Activated naive CD4-positive, alpha-beta T cell treated with anti-CD3 and anti-CD28 coated beads, Interleukin-2, amount 50 U/mL, for 24 hours (primary cell): ENCODE measurements around the gene XRCC3.

Experiments
- H3K27ac Mint-ChIP-seq: one replicate; pipeline ENCODE4 v1.8.0; 2021; ENCODE audit warnings: mild to moderate bottlenecking, mixed read lengths
- H3K27me3 Mint-ChIP-seq: one replicate; pipeline ENCODE4 v1.8.0; 2021; ENCODE audit warnings: mixed read lengths
- H3K36me3 Mint-ChIP-seq: one replicate; pipeline ENCODE4 v1.8.0; 2021; ENCODE audit warnings: mixed read lengths
- H3K4me1 Mint-ChIP-seq: one replicate; pipeline ENCODE4 v1.8.0; 2021; ENCODE audit warnings: mixed read lengths
- H3K4me3 Mint-ChIP-seq: one replicate; pipeline ENCODE4 v1.8.0; 2021; ENCODE audit warnings: mild to moderate bottlenecking, mixed read lengths
- H3K9me3 Mint-ChIP-seq: one replicate; pipeline ENCODE4 v1.8.0; 2021; ENCODE audit warnings: mixed read lengths

Gene XRCC3

GRCh38 chr14:103706551-103707328, 8.5 kb downstream of the XRCC3 start:
- peaks cover 7% of the 10 kb centered on the region for H3K4me1 Mint-ChIP-seq
- no peak overlapping the region for H3K27ac Mint-ChIP-seq
- H3K4me3 Mint-ChIP-seq: no peak overlapping the region
- no peaks in the 10 kb centered on the region for H3K9me3 Mint-ChIP-seq
- no peaks in the 10 kb centered on the region for H3K36me3 Mint-ChIP-seq
- H3K27me3 Mint-ChIP-seq: no peaks in the 10 kb centered on the region

- no peaks in the 10 kb centered on the region for H3K36me3 Mint-ChIP-seq
- H3K9me3 Mint-ChIP-seq: no peaks in the 10 kb centered on the region
- no peak overlapping the region for H3K4me3 Mint-ChIP-seq
- H3K27me3 Mint-ChIP-seq: no peaks in the 10 kb centered on the region
- no peaks in the 10 kb centered on the region for H3K4me1 Mint-ChIP-seq
- no peak overlapping the region for H3K27ac Mint-ChIP-seq
These were observed 9.6 kb downstream of the XRCC3 start for GRCh38 chr14:103705504-103706284.

GRCh38 chr14:103705118-103705503, 10.1 kb downstream of the XRCC3 start:
- H3K4me1 Mint-ChIP-seq: no peaks in the 10 kb centered on the region
- H3K4me3 Mint-ChIP-seq: no peak overlapping the region
- H3K27ac Mint-ChIP-seq: no peak overlapping the region
- H3K27me3 Mint-ChIP-seq: no peaks in the 10 kb centered on the region
- no peaks in the 10 kb centered on the region for H3K36me3 Mint-ChIP-seq
- no peaks in the 10 kb centered on the region for H3K9me3 Mint-ChIP-seq

- no peaks in the 10 kb centered on the region for H3K27me3 Mint-ChIP-seq
- H3K36me3 Mint-ChIP-seq: no peaks in the 10 kb centered on the region
- no peaks in the 10 kb centered on the region for H3K4me1 Mint-ChIP-seq
- no peak overlapping the region for H3K27ac Mint-ChIP-seq
- H3K9me3 Mint-ChIP-seq: no peaks in the 10 kb centered on the region
- no peak overlapping the region for H3K4me3 Mint-ChIP-seq
These were observed 10.5 kb downstream of the XRCC3 start for GRCh38 chr14:103704708-103705107.

GRCh38 chr14:103703433-103704385, 11.5 kb downstream of the XRCC3 start:
- Mint-ChIP-seq H3K36me3 (no peaks in the 10 kb centered on the region), H3K27ac (no peak overlapping the region), H3K4me3 (no peak overlapping the region), H3K27me3 (no peaks in the 10 kb centered on the region), H3K9me3 (no peaks in the 10 kb centered on the region), H3K4me1 (no peaks in the 10 kb centered on the region)

- no peaks in the 10 kb centered on the region for H3K36me3 Mint-ChIP-seq
- peak overlapping the region; percentile 65 for H3K27ac Mint-ChIP-seq
- H3K4me3 Mint-ChIP-seq: no peak overlapping the region
- H3K9me3 Mint-ChIP-seq: no peaks in the 10 kb centered on the region
- H3K4me1 Mint-ChIP-seq: no peaks in the 10 kb centered on the region
- no peaks in the 10 kb centered on the region for H3K27me3 Mint-ChIP-seq
These were observed 12.5 kb downstream of the XRCC3 start for GRCh38 chr14:103702497-103703432.

GRCh38 chr14:103702095-103702494, 13.2 kb downstream of the XRCC3 start:
- Mint-ChIP-seq H3K4me3 (no peak overlapping the region), H3K27ac (no peak overlapping the region), H3K9me3 (no peaks in the 10 kb centered on the region), H3K36me3 (no peaks in the 10 kb centered on the region), H3K4me1 (no peaks in the 10 kb centered on the region), H3K27me3 (no peaks in the 10 kb centered on the region)

GRCh38 chr14:103700753-103701490, 14.3 kb downstream of the XRCC3 start:
- no peak overlapping the region for H3K4me3 Mint-ChIP-seq
- H3K4me1 Mint-ChIP-seq: peaks cover 4% of the 10 kb centered on the region
- H3K27me3 Mint-ChIP-seq: no peaks in the 10 kb centered on the region
- H3K27ac Mint-ChIP-seq: no peak overlapping the region
- H3K9me3 Mint-ChIP-seq: no peaks in the 10 kb centered on the region
- no peaks in the 10 kb centered on the region for H3K36me3 Mint-ChIP-seq

- H3K9me3 Mint-ChIP-seq: no peaks in the 10 kb centered on the region
- peaks cover 4% of the 10 kb centered on the region for H3K4me1 Mint-ChIP-seq
- H3K27me3 Mint-ChIP-seq: no peaks in the 10 kb centered on the region
- no peak overlapping the region for H3K27ac Mint-ChIP-seq
- H3K4me3 Mint-ChIP-seq: no peak overlapping the region
- H3K36me3 Mint-ChIP-seq: no peaks in the 10 kb centered on the region
These were observed 15.1 kb downstream of the XRCC3 start for GRCh38 chr14:103699901-103700752.

- no peaks in the 10 kb centered on the region for H3K27me3 Mint-ChIP-seq
- no peak overlapping the region for H3K4me3 Mint-ChIP-seq
- H3K4me1 Mint-ChIP-seq: peaks cover 4% of the 10 kb centered on the region
- no peaks in the 10 kb centered on the region for H3K36me3 Mint-ChIP-seq
- no peak overlapping the region for H3K27ac Mint-ChIP-seq
- no peaks in the 10 kb centered on the region for H3K9me3 Mint-ChIP-seq
These were observed 16.0 kb downstream of the XRCC3 start for GRCh38 chr14:103699261-103699661.

- H3K9me3 Mint-ChIP-seq: no peaks in the 10 kb centered on the region
- no peaks in the 10 kb centered on the region for H3K27me3 Mint-ChIP-seq
- H3K4me3 Mint-ChIP-seq: no peak overlapping the region
- peaks cover 4% of the 10 kb centered on the region for H3K4me1 Mint-ChIP-seq
- no peaks in the 10 kb centered on the region for H3K36me3 Mint-ChIP-seq
- no peak overlapping the region for H3K27ac Mint-ChIP-seq
These were observed 16.6 kb downstream of the XRCC3 start for GRCh38 chr14:103698380-103699260.

- H3K27me3 Mint-ChIP-seq: no peaks in the 10 kb centered on the region
- H3K4me3 Mint-ChIP-seq: no peak overlapping the region
- no peak overlapping the region for H3K27ac Mint-ChIP-seq
- no peaks in the 10 kb centered on the region for H3K36me3 Mint-ChIP-seq
- peaks cover 4% of the 10 kb centered on the region for H3K4me1 Mint-ChIP-seq
- no peaks in the 10 kb centered on the region for H3K9me3 Mint-ChIP-seq
These were observed 17.5 kb downstream of the XRCC3 start for GRCh38 chr14:103697603-103698379.
